Adrenal gland (tissue), 19 donors: ENCODE measurements around the gene G6PD. TPM values are rescaled to one million over a fixed set of nuclear protein-coding genes. Genes with fewer than 3 reads are reported as not detected.
A peak's percentile ranks its signal among the peaks of the same experiment; 100 is the strongest.

ENCODE experiments used
- DNase-seq, 7 donors: peaks; one replicate each; pipeline ENCODE4 v3.0.0-alpha.2; 2019 to 2020
- H3K27ac ChIP-seq, 5 donors: fragments of 200-600 bp; sonication (generic) in 4 of 5; 1 replicate in 3 of 5; 2 replicates in 2 of 5; pipeline versions ENCODE4 v1.5.1 to v1.8.0; 2016 to 2020; ENCODE audit warnings: mild to moderate bottlenecking in 1 of 5
- H3K27me3 ChIP-seq: fragments of 200-600 bp; 2 replicates; pipeline ENCODE4 v1.8.0; 2021
- H3K36me3 ChIP-seq, 2 donors: fragments of 200-600 bp; replicated peaks in 1 of 2; 1 replicate in 1 of 2; 2 replicates in 1 of 2; pipeline versions ENCODE4 v1.5.1 to v1.8.0; 2018 to 2022
- H3K4me1 ChIP-seq, 2 donors: fragments of 200-600 bp; replicated peaks in 1 of 2; 1 replicate in 1 of 2; 2 replicates in 1 of 2; pipeline versions ENCODE4 v1.5.1 to v1.8.0; 2018 to 2021
- H3K4me3 ChIP-seq, 4 donors: fragments of 200-600 bp; sonication (generic) in 3 of 4; one replicate each; pipeline ENCODE4 v1.5.1; 2016 to 2018
- H3K9me3 ChIP-seq, 3 donors: fragments of 200-600 bp; sonication (generic) in 1 of 3; replicated peaks in 1 of 3; 1 replicate in 2 of 3; 2 replicates in 1 of 3; pipeline versions ENCODE4 v1.5.1 to v1.8.0; 2016 to 2021
- POLR2A ChIP-seq, 2 donors: fragments of 450-650 bp; IDR thresholded peaks; one replicate each; pipeline ENCODE4 v1.6.1; 2017; ENCODE audit warnings: antibody characterized with exemption in 2 of 2, mild to moderate bottlenecking in 2 of 2, moderate library complexity in 1 of 2
- WGBS, 4 donors: extraction: QIAGEN DNeasy Blood & Tissue Kit in 2 of 4; methylation state at CpG; one replicate each; pipeline versions ENCODE4 v1.1.5 to v1.1.7; 2013 to 2017; 5-methylcytosine and 5-hydroxymethylcytosine counted together
- intact Hi-C, 2 donors: fragments of 100-400 bp; cut with DNase I; formaldehyde crosslinking; loops; one replicate each; pipeline versions ENCODE4 v1.14.1 to v1.15.0; 2022 to 2023
- long read RNA-seq, 10 donors: library from polyadenylated mRNA in 3 of 10; unstranded in 2 of 10; stranded (forward) in 1 of 10; transcript quantifications; one replicate each; pipeline ENCODE4 v2.0.0 and lab custom pipeline, GENCODE V29; 2021 to 2026
- polyA plus RNA-seq, 3 donors: library from polyadenylated mRNA; stranded (reverse); fragments of 200-250 nt in 2 of 3; fragments of 350-450 nt in 1 of 3; fragmentation: Illumina TruSeq in 1 of 3; extraction: RNeasy Lipid Tissue Mini Kit (QIAGEN cat#74804) in 1 of 3; gene quantifications; one replicate each; pipeline ENCODE4 v1.2.3, GENCODE V29; 2013 to 2014
- total RNA-seq, 9 donors: library from RNA; depleted of rRNA in 4 of 9; stranded (reverse); fragments of >200 nt in 4 of 9; fragments of 120-200 nt in 1 of 9; fragmentation: NEBNext Ultra II Directional in 1 of 9; extraction: Animal tissue kit (Norgen Biotek cat#: 25700) in 1 of 9; gene quantifications; one replicate each; pipeline versions ENCODE4 v1.1.0 to v1.2.4, GENCODE V29; 2013 to 2023
- TF ChIP-seq, protein P1 (sequence below), 6 experiments: fragments of 450-650 bp in 4 of 6; fragments of 200-600 bp in 2 of 6; sonication (generic) in 1 of 6; IDR thresholded peaks; 1 replicate in 5 of 6; 2 replicates in 1 of 6; pipeline versions ENCODE4 v1.5.1 to v1.8.0; 2016 to 2021; ENCODE audit warnings: antibody characterized with exemption in 6 of 6, mild to moderate bottlenecking in 2 of 6, moderate library complexity in 1 of 6
- donor health status: healthy with polysubstance abuse.
- donor health status: Bipolar disorder and iron deficiency.
- donor health status: DM: yes; HTN: yes; CAD: no.
- donor health status: DM: no; HTN: no; CAD: no.
- donor health status: DM: no; HTN: no; CAD: no.
- donor health status: DM: yes; HTN: yes; CAD: no.

The G6PD gene
- total RNA-seq (100 to 1,000 TPM in 5 of 9 donors, 10 to 100 TPM in 4; 22.1 to 124 (median 102) TPM), polyA plus RNA-seq (10 to 100 TPM; 41.6 to 93.6 (median 78.0) TPM)
- long read RNA-seq, donor 1, transcript G6PD-211 (13 exons, 2,632 nt), result major isoform, 6 of 18 reads
- long read RNA-seq, donor 1, partial matches to known transcripts, result 10 of 18 reads
- long read RNA-seq, donor 1, other reads (novel, unspliced or antisense), result 0 of 18 reads
- long read RNA-seq, donor 2, partial matches to known transcripts, result 0 of 4 reads
- long read RNA-seq, donor 2, other reads (novel, unspliced or antisense), result 0 of 4 reads
- long read RNA-seq, donor 3, partial matches to known transcripts, result 8 of 12 reads
- long read RNA-seq, donor 3, other reads (novel, unspliced or antisense), result 0 of 12 reads
- long read RNA-seq, donor 4, partial matches to known transcripts, result 0 of 4 reads
- long read RNA-seq, donor 4, other reads (novel, unspliced or antisense), result 4 of 4 reads
- long read RNA-seq, donor 5, transcript G6PD-211 (13 exons, 2,632 nt), result major isoform, 26 of 35 reads
- long read RNA-seq, donor 5, partial matches to known transcripts, result 1 of 35 reads
- long read RNA-seq, donor 5, other reads (novel, unspliced or antisense), result 7 of 35 reads
- long read RNA-seq, donor 6, partial matches to known transcripts, result 3 of 11 reads
- long read RNA-seq, donor 6, other reads (novel, unspliced or antisense), result 3 of 11 reads
- long read RNA-seq, donor 7, partial matches to known transcripts, result 19 of 28 reads
- long read RNA-seq, donor 7, other reads (novel, unspliced or antisense), result 5 of 28 reads
- long read RNA-seq, donor 8, transcript G6PD-211 (13 exons, 2,632 nt), result major isoform, 17 of 24 reads
- long read RNA-seq, donor 8, partial matches to known transcripts, result 6 of 24 reads
- long read RNA-seq, donor 8, other reads (novel, unspliced or antisense), result 0 of 24 reads
- long read RNA-seq, donor 9, partial matches to known transcripts, result 0 of 4 reads
- long read RNA-seq, donor 9, other reads (novel, unspliced or antisense), result 0 of 4 reads
- long read RNA-seq, donor 10, transcript G6PD-211 (13 exons, 2,632 nt), result major isoform, 5 of 20 reads
- long read RNA-seq, donor 10, partial matches to known transcripts, result 13 of 20 reads
- long read RNA-seq, donor 10, other reads (novel, unspliced or antisense), result 0 of 20 reads

DNA sequence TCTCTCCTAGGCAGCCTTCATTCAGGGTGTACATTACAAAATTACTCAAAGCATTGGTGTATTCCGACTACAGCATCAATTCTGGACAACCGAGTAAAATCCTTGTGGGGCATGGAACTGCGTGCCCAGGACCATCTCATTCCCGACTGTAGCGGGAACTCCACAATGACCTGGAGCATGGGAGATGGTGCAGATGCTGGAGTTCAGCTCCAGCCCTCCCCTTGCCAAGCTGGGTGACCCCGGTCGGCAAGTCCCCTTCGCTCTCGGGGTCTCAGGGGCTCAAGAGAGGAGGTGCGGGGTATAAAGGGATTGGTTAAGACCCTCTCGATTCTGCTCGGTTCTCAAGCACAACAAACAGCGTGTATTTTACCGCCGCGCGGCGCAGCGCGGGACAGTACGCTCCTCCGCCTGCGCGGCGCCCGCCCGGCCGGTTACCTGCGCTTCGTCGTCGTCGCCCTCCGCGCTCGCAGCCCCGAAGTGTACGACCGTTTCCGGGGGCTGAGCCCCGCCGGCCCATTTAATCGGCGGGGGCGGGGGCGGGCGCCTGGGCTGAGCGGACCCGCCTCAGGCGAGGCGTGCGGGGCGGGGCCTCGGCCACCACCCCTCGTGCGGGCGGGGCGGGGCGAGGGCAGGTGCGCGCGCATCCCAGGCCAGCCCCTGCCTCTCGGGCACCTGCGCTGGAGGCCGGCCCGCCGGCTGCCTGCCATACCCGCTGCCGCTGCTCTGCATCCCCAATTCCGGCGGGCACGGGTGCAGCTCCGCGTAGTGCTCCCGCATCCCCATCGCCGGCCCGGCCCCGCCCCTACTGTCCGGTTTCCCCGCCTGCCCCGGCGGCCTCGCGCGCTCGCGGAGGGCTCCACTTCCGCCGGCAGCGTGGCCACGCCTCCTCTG lies at the start of gene G6PD:
Gene G6PD, minus strand, starts transcription at position 493 of the 891 bp plus-strand sequence. CDS start 691 bp downstream, outside the sequence.
- Histone ChIP-seq H3K4me1 (peaks cover 22% of the 10 kb centered on the region in 2 donors), H3K27me3 (no peaks in the 10 kb centered on the region), H3K36me3 (no peaks in the 10 kb centered on the region), H3K27ac (peak within 1 kb of the TSS; percentile 60 to 95 (median 79)), H3K4me3 (peak within 1 kb of the TSS; percentile 42 to 78 (median 58)), H3K9me3 (no peaks in the 10 kb centered on the region)
- DNase-seq, result peak in 4 of 7 donors; percentile 65 to 80 (median 77)
- intact Hi-C loops, result no loop called here
- WGBS, 4 donors, result 1 to 49% (median 33%) methylated on average over 38 to 80 of the region's 92 CpGs; no CpG with 5 or more reads in 1 of the 4 donors
- TF ChIP-seq, protein P1, sequence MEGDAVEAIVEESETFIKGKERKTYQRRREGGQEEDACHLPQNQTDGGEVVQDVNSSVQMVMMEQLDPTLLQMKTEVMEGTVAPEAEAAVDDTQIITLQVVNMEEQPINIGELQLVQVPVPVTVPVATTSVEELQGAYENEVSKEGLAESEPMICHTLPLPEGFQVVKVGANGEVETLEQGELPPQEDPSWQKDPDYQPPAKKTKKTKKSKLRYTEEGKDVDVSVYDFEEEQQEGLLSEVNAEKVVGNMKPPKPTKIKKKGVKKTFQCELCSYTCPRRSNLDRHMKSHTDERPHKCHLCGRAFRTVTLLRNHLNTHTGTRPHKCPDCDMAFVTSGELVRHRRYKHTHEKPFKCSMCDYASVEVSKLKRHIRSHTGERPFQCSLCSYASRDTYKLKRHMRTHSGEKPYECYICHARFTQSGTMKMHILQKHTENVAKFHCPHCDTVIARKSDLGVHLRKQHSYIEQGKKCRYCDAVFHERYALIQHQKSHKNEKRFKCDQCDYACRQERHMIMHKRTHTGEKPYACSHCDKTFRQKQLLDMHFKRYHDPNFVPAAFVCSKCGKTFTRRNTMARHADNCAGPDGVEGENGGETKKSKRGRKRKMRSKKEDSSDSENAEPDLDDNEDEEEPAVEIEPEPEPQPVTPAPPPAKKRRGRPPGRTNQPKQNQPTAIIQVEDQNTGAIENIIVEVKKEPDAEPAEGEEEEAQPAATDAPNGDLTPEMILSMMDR (IDR thresholded peaks at IDR 0.05), result peak in 1 of 6 experiments; percentile 14
- TF ChIP-seq POLR2A (IDR thresholded peaks at IDR 0.05), result peak in 1 of 2 donors; percentile 34

DNA sequence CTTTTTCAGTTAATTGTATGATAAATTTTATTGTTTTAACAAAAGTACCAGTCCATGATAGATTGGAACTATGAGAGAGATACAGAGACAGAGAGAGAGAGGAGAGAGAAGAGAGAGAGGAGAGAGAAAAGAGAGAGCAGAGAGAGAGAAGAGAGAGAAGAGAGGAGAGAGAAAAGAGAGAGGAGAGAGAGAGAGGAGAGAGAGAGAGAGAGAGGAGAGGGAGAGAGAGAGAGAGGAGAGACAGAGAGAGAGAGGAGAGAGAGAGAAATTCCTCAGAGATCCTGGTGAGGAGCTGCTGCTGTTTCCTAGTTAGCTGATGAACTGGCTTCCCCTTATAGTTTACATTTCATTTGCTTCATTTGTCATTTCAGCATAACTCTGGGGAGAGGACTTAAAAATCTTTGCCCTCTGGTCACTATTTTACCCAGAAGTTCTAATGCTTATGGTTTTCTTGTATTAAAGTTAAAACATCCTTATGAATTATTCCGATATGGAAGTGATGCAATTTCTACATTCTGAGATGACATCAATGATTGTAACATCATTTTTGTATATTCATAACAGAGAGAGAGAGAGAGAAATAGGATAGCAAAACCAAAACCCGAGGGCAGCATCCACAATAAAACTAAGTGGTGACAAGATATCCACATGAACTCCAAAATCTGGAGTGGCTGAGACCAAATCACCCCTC lies 49.1 kb upstream of the G6PD start:
- Histone ChIP-seq H3K27ac (no peak overlapping the region), H3K9me3 (no peaks in the 10 kb centered on the region), H3K27me3 (no peaks in the 10 kb centered on the region), H3K4me1 (no peaks in the 10 kb centered on the region), H3K36me3 (no peaks in the 10 kb centered on the region), H3K4me3 (no peak overlapping the region)
- intact Hi-C loops, result no loop called here
- DNase-seq, result peak in 1 of 7 donors; percentile 4
- WGBS, 4 donors, result 51 to 61% (median 53%) methylated on average over 2 of the region's 2 CpGs
- no peak for TF ChIP-seq POLR2A (IDR thresholded peaks at IDR 0.05)
- TF ChIP-seq, protein P1 (IDR thresholded peaks at IDR 0.05), result no peak

DNA sequence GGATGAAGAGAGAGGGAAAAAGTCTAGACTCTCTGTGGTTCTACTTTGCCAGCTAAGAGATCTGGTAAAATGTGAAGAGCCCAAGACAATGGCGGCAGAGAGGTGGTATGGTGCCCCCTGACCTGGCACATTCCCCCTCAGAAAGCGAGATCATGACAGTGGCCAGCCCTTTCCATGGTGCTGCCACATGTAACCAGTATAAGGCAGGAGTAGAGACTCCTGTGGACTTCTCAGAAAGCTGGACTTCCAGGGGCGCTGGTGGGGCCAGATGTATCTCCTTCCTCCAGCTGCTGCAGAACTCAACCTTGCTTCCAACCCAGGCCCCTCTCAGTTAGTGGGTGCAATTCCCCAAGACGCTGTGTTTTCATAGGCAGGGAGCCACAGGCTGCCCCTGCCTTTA lies 47.8 kb upstream of the G6PD start:
- no peaks in the 10 kb centered on the region for H3K9me3 ChIP-seq
- no peaks in the 10 kb centered on the region for H3K27me3 ChIP-seq
- 64 to 89% (median 74%) methylated on average over 2 to 4 of the region's 4 CpGs for WGBS, 4 donors
- no peaks in the 10 kb centered on the region for H3K4me1 ChIP-seq
- DNase-seq, result peak in 1 of 7 donors; percentile 11
- no peaks in the 10 kb centered on the region for H3K36me3 ChIP-seq
- H3K4me3 ChIP-seq, result no peak overlapping the region
- TF ChIP-seq, protein P1 (IDR thresholded peaks at IDR 0.05), result no peak
- TF ChIP-seq POLR2A (IDR thresholded peaks at IDR 0.05), result no peak
- intact Hi-C loops, result no loop called here
- H3K27ac ChIP-seq, result no peak overlapping the region
